Activated CD8-positive, alpha-beta memory T cell treated with anti-CD3 and anti-CD28 coated beads, Interleukin-2, amount 50 U/mL, for 24 hours (primary cell): ENCODE measurements around the gene ELAC2.

Experiments used
- DNase-seq: peaks from one replicate; pipeline ENCODE4 v3.0.0-alpha.2; 2020; ENCODE audit errors: extremely low read depth

The ELAC2 gene

GRCh38 chr17:13024016-13024415, 6.2 kb upstream of the ELAC2 start:
- DNase-seq, result no peak

GRCh38 chr17:13016881-13017654, 759 bp downstream of the ELAC2 start:
- no peak for DNase-seq

GRCh38 chr17:13014801-13015200, 3.0 kb downstream of the ELAC2 start:
- DNase-seq, result no peak

GRCh38 chr17:13010959-13011358, 6.9 kb downstream of the ELAC2 start:
- DNase-seq, result no peak

- DNase-seq, result no peak
Measured at GRCh38 chr17:13008461-13008860, 9.4 kb downstream of the ELAC2 start.

- no peak for DNase-seq
Measured at GRCh38 chr17:13005530-13005929, 12.3 kb downstream of the ELAC2 start.

- no peak for DNase-seq
Measured at GRCh38 chr17:13004336-13004735, 13.5 kb downstream of the ELAC2 start.

- DNase-seq, result no peak
Measured at GRCh38 chr17:13003927-13004326, 13.9 kb downstream of the ELAC2 start.

- DNase-seq, result no peak
Measured at GRCh38 chr17:13003454-13003851, 14.4 kb downstream of the ELAC2 start.

GRCh38 chr17:13002761-13003453, 14.9 kb downstream of the ELAC2 start:
- no peak for DNase-seq

- no peak for DNase-seq
Measured at GRCh38 chr17:13001991-13002615, 15.7 kb downstream of the ELAC2 start.

GRCh38 chr17:13000561-13000960, 17.3 kb downstream of the ELAC2 start:
- DNase-seq, result no peak

- no peak for DNase-seq
Measured at GRCh38 chr17:12998874-12999273, 19.0 kb downstream of the ELAC2 start.

- no peak for DNase-seq
Measured at GRCh38 chr17:12998461-12998860, 19.4 kb downstream of the ELAC2 start.

GRCh38 chr17:12996941-12997340, 20.9 kb downstream of the ELAC2 start:
- no peak for DNase-seq

GRCh38 chr17:12996357-12996756, 21.5 kb downstream of the ELAC2 start:
- no peak for DNase-seq

GRCh38 chr17:12995896-12996295, 21.9 kb downstream of the ELAC2 start:
- no peak for DNase-seq

- DNase-seq, result no peak
Measured at GRCh38 chr17:12995106-12995895, 22.5 kb downstream of the ELAC2 start.

- DNase-seq, result no peak
Measured at GRCh38 chr17:12994341-12995074, 23.3 kb downstream of the ELAC2 start.

GRCh38 chr17:12993631-12994030, 24.2 kb downstream of the ELAC2 start:
- DNase-seq, result no peak

GRCh38 chr17:12992676-12993075, 25.2 kb downstream of the ELAC2 start:
- DNase-seq, result no peak
